B cell (primary cell): ENCODE results near the gene ZNF830. TPM values are rescaled to one million over a fixed set of nuclear protein-coding genes. Genes with fewer than 3 reads are reported as not detected.

ENCODE experiments used
- ATAC-seq: fragments of 200-7000 bp; cut with Tn5 transposase; one replicate; pipeline ENCODE4 v1.10.0; 2021; ENCODE audit warnings: low read depth, mild to moderate bottlenecking, moderate number of reproducible peaks, moderate library complexity
- CTCF ChIA-PET: fragments of 350-600 bp; sonication (Branson Sonifier 250); formaldehyde crosslinking; loops from one replicate; lab custom pipeline; 2021; ENCODE audit warnings: antibody characterized with exemption, inconsistent platforms; lab: Charles Lee
- POLR2A ChIA-PET: fragments of 350-600 bp; sonication (Branson Sonifier 250); formaldehyde crosslinking; loops from one replicate; lab custom pipeline; 2021; ENCODE audit warnings: antibody characterized with exemption; lab: Charles Lee
- DNase-seq: peaks from one replicate; pipeline ENCODE4 v3.0.0; 2013
- H2AFZ ChIP-seq: 2 replicates; pipeline ENCODE4 v1.6.1; 2012; ENCODE audit warnings: mild to moderate bottlenecking, low read depth, low read length; ENCODE audit not compliant: insufficient read depth, poor library complexity, severe bottlenecking
- H3K27ac ChIP-seq, 2 donors: 1 replicate in 1 of 2; 2 replicates in 1 of 2; pipeline ENCODE4 v1.5.1; 2012 to 2013; ENCODE audit warnings: low read length in 2 of 2, mild to moderate bottlenecking in 2 of 2, moderate library complexity in 1 of 2
- H3K27me3 ChIP-seq, 4 experiments: fragments of 200-600 bp in 1 of 4; sonication (generic) in 1 of 4; replicated peaks in 1 of 4; 1 replicate in 2 of 4; 2 replicates in 2 of 4; pipeline versions ENCODE4 v1.6.1 to v1.7.0; 2013 to 2016; ENCODE audit warnings: low read length in 3 of 4, mild to moderate bottlenecking in 2 of 4, mixed read lengths in 1 of 4, moderate library complexity in 1 of 4; ENCODE audit not compliant: insufficient read depth in 4 of 4, control insufficient read depth in 3 of 4; ENCODE audit errors: control extremely low read depth in 1 of 4
- H3K36me3 ChIP-seq, 2 experiments: replicated peaks in 1 of 2; 1 replicate in 1 of 2; 2 replicates in 1 of 2; pipeline versions ENCODE4 v1.6.1 to v1.7.1; 2013; ENCODE audit warnings: low read length in 1 of 2; ENCODE audit not compliant: insufficient read depth in 2 of 2, control insufficient read depth in 1 of 2; ENCODE audit errors: control extremely low read depth in 1 of 2, extremely low read depth in 1 of 2
- H3K4me1 ChIP-seq, 2 donors: fragments of 200-600 bp in 1 of 2; sonication (generic) in 1 of 2; 1 replicate in 1 of 2; 2 replicates in 1 of 2; pipeline versions ENCODE4 v1.5.1 to v1.6.1; 2013 to 2017; ENCODE audit warnings: low read length in 2 of 2; ENCODE audit not compliant: control insufficient read depth in 2 of 2, insufficient read depth in 2 of 2
- H3K4me2 ChIP-seq: replicated peaks from 2 replicates; pipeline ENCODE3; 2012; ENCODE audit warnings: mild to moderate bottlenecking, low read depth, low read length; ENCODE audit not compliant: poor library complexity, severe bottlenecking
- H3K4me3 ChIP-seq, 5 experiments: fragments of 200-600 bp in 1 of 5; sonication (generic) in 1 of 5; 1 replicate in 3 of 5; 2 replicates in 2 of 5; pipeline versions ENCODE4 v1.5.1 to v1.7.0; 2011 to 2016; ENCODE audit warnings: low read length in 4 of 5, mild to moderate bottlenecking in 4 of 5, low read depth in 2 of 5, control low read depth in 1 of 5, moderate library complexity in 1 of 5; ENCODE audit not compliant: insufficient read depth in 1 of 5; ENCODE audit errors: control extremely low read depth in 1 of 5, extremely low read depth in 1 of 5
- H3K79me2 ChIP-seq: fragments of 200-600 bp; sonication (generic); one replicate; pipeline ENCODE4 v1.6.0; 2016; ENCODE audit warnings: low read length; ENCODE audit not compliant: control insufficient read depth, insufficient read depth
- H3K9ac ChIP-seq: fragments of 200-600 bp; sonication (generic); 2 replicates; pipeline ENCODE4 v1.6.1; 2017; ENCODE audit warnings: mild to moderate bottlenecking, low read length, moderate library complexity
- H3K9me3 ChIP-seq, 3 donors: one replicate each; pipeline versions ENCODE4 v1.6.1 to v1.7.1; 2013; ENCODE audit warnings: low read length in 2 of 3; ENCODE audit not compliant: control insufficient read depth in 2 of 3, insufficient read depth in 1 of 3; ENCODE audit errors: control extremely low read depth in 1 of 3
- H4K20me1 ChIP-seq: 2 replicates; pipeline ENCODE4 v1.6.0; 2012; ENCODE audit warnings: mild to moderate bottlenecking, low read length; ENCODE audit not compliant: insufficient read depth, control insufficient read depth, poor library complexity, severe bottlenecking
- H3K27ac Mint-ChIP-seq: one replicate; pipeline ENCODE4 v1.8.0; 2021; ENCODE audit warnings: mixed read lengths
- H3K27me3 Mint-ChIP-seq: one replicate; pipeline ENCODE4 v1.8.0; 2021; ENCODE audit warnings: mixed read lengths
- H3K4me1 Mint-ChIP-seq: one replicate; pipeline ENCODE4 v1.8.0; 2021; ENCODE audit warnings: mixed read lengths
- H3K4me3 Mint-ChIP-seq: one replicate; pipeline ENCODE4 v1.8.0; 2021; ENCODE audit warnings: mixed read lengths
- H3K9me3 Mint-ChIP-seq: one replicate; pipeline ENCODE4 v1.8.0; 2022; ENCODE audit warnings: mixed read lengths; ENCODE audit not compliant: insufficient read depth
- EZH2 ChIP-seq: IDR thresholded peaks from 2 replicates; pipeline ENCODE4 v1.6.1; 2012; ENCODE audit warnings: borderline replicate concordance, low read depth, mild to moderate bottlenecking, moderate library complexity, low read length; ENCODE audit not compliant: insufficient read depth, poor library complexity, severe bottlenecking
- WGBS: methylation state at CpG from one replicate; pipeline ENCODE4 v1.1.5; 2013; ENCODE audit warnings: missing lambda C conversion rate; ENCODE audit not compliant: insufficient coverage; 5-methylcytosine and 5-hydroxymethylcytosine counted together
- intact Hi-C: fragments of 100-400 bp; cut with micrococcal nuclease; formaldehyde crosslinking; loops from one replicate; pipeline ENCODE4 v1.10.0; 2022
- polyA plus RNA-seq: library from polyadenylated mRNA; depleted of rRNA; stranded (reverse); fragments of >200 nt; gene quantifications from 2 replicates; pipeline ENCODE4 v1.2.3, GENCODE V29; 2012
- total RNA-seq, 2 donors: library from RNA; stranded (reverse); fragments of 120-200 nt in 1 of 2; gene quantifications; 1 replicate in 1 of 2; 2 replicates in 1 of 2; pipeline versions ENCODE4 v1.2.3 to v1.2.4, GENCODE V29; 2013 to 2022
- TF ChIP-seq, protein P1 (sequence below): fragments of 200-600 bp; IDR thresholded peaks from one replicate; pipeline ENCODE4 v1.8.0; 2022; ENCODE audit warnings: antibody characterized with exemption, mild to moderate bottlenecking

Gene ZNF830
- total and polyA plus RNA-seq, 2 donors (not counting 1 experiment from before 2014, with no cell fraction given) = 9.3 to 44.6 TPM

GRCh38 chr17:34996422-34997285 is 35.3 kb downstream of the ZNF830 start:
- DNase-seq = no peak
- no peak for ATAC-seq
- Histone ChIP-seq H3K36me3 (peaks cover 0 to 44% of the 10 kb centered on the region in 2 experiments), H4K20me1 (no peaks in the 10 kb centered on the region), H2AFZ (no peak overlapping the region), H3K9me3 (no peaks in the 10 kb centered on the region), H3K27ac (no peak overlapping the region), H3K27me3 (no peaks in the 10 kb centered on the region), H3K79me2 (no peaks in the 10 kb centered on the region), H3K4me3 (no peak overlapping the region), H3K4me2 (no peak overlapping the region), H3K9ac (no peak overlapping the region), H3K4me1 (no peaks in the 10 kb centered on the region)
- no peaks in the 10 kb centered on the region for H3K27me3 Mint-ChIP-seq
- TF ChIP-seq, protein P1, sequence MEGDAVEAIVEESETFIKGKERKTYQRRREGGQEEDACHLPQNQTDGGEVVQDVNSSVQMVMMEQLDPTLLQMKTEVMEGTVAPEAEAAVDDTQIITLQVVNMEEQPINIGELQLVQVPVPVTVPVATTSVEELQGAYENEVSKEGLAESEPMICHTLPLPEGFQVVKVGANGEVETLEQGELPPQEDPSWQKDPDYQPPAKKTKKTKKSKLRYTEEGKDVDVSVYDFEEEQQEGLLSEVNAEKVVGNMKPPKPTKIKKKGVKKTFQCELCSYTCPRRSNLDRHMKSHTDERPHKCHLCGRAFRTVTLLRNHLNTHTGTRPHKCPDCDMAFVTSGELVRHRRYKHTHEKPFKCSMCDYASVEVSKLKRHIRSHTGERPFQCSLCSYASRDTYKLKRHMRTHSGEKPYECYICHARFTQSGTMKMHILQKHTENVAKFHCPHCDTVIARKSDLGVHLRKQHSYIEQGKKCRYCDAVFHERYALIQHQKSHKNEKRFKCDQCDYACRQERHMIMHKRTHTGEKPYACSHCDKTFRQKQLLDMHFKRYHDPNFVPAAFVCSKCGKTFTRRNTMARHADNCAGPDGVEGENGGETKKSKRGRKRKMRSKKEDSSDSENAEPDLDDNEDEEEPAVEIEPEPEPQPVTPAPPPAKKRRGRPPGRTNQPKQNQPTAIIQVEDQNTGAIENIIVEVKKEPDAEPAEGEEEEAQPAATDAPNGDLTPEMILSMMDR = no peak
- TF ChIP-seq EZH2 = no peak
- ChIA-PET POLR2A (no interaction called here), CTCF (interaction anchor here (0.8 to 6.9 kb wide), 7 partner anchors 15 to 123 kb away, joined by 3 to 70 read pairs (median 4); partner anchors contain the start of genes RAD51D and RFFL)
- 100% methylated on average over 3 of the region's 3 CpGs for WGBS
- H3K4me1 Mint-ChIP-seq = peaks cover 3% of the 10 kb centered on the region
- H3K4me3 Mint-ChIP-seq = no peak overlapping the region
- no peak overlapping the region for H3K27ac Mint-ChIP-seq
- H3K9me3 Mint-ChIP-seq = no peaks in the 10 kb centered on the region
- intact Hi-C loops = loop anchor here (5.0 kb wide), 1 partner anchor 454 kb away; no protein-coding TSS in a partner anchor
